ENCODE data around the gene FAM81A.

DNA sequence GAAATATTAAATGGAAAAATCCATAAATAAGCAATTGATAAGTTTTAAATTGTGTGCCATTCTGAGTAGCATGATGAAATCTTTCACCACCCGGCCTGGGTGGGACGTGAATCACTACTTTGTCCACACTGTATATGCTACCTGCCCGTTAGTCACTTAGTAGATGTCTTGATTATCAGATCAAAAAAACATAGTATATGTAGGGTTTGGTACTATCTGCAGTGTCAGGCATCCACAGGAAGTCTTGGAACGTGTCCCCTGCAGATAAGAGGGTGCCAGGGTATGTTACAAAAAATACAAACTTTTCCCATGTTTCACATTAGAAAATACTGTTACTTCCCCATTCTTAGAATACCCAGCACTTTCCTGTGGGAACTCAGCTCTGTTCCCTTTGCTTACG, 35.2 kb downstream of the FAM81A start:
- no peak for TF ChIP-seq RARB (CRISPR knock-in tag; IDR thresholded peaks at IDR 0.05)
- TF ChIP-seq BACH2 (CRISPR knock-in tag; IDR thresholded peaks at IDR 0.05; ENCODE audit: borderline replicate concordance), result no peak
- TF ChIP-seq TOX (CRISPR knock-in tag; IDR thresholded peaks at IDR 0.05; ENCODE audit: borderline replicate concordance), result no peak
- TF ChIP-seq ZFP3 (CRISPR knock-in tag; IDR thresholded peaks at IDR 0.05), result no peak
- no peak for TF ChIP-seq ARNTL (CRISPR knock-in tag; IDR thresholded peaks at IDR 0.05; ENCODE audit: borderline replicate concordance, low read depth)
- no peak for TF ChIP-seq PPARA (CRISPR knock-in tag; IDR thresholded peaks at IDR 0.05; ENCODE audit: borderline replicate concordance)
- no peak for TF ChIP-seq ZFP30 (CRISPR knock-in tag; IDR thresholded peaks at IDR 0.05)
- no peak for TF ChIP-seq ZNF565 (CRISPR knock-in tag; conservative IDR thresholded peaks at IDR 0.05; ENCODE audit: low read depth)
- no peak for TF ChIP-seq CSRNP3 (CRISPR knock-in tag; IDR thresholded peaks at IDR 0.05)
- TF ChIP-seq ISL1 (CRISPR knock-in tag; IDR thresholded peaks at IDR 0.05), result no peak

All from SK-N-SH treated with all-trans-retinoic acid at 6 μM for 48 hours (cell line).